B cell (primary cell): ENCODE results near the gene ANKRD11.

Source experiments
- EZH2 ChIP-seq: IDR thresholded peaks from 2 replicates; pipeline ENCODE4 v1.6.1; 2012; ENCODE audit warnings: borderline replicate concordance, low read depth, mild to moderate bottlenecking, moderate library complexity, low read length; ENCODE audit not compliant: insufficient read depth, poor library complexity, severe bottlenecking
- TF ChIP-seq, protein P1 (sequence below): fragments of 200-600 bp; IDR thresholded peaks from one replicate; pipeline ENCODE4 v1.8.0; 2022; ENCODE audit warnings: antibody characterized with exemption, mild to moderate bottlenecking

DNA sequence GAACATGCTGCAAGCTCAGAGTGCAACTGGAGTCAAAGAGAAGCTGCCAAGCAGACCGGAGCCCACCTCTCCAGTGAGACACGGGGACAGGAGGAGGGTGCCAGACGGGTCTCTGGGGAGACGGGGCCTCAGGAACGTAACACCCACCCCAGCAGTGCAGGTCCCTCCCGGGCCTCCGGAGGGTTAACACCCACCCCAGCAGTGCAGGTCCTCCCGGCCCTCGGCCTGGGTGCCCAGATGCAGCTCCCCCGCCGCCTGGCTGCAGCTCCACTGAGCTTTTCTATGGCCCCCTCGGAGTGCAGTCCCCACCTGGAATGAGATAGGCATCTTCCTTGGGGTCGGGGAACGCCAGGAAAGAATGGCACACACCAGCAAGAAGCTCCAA, 182.9 kb downstream of the ANKRD11 start:
- TF ChIP-seq, protein P1, sequence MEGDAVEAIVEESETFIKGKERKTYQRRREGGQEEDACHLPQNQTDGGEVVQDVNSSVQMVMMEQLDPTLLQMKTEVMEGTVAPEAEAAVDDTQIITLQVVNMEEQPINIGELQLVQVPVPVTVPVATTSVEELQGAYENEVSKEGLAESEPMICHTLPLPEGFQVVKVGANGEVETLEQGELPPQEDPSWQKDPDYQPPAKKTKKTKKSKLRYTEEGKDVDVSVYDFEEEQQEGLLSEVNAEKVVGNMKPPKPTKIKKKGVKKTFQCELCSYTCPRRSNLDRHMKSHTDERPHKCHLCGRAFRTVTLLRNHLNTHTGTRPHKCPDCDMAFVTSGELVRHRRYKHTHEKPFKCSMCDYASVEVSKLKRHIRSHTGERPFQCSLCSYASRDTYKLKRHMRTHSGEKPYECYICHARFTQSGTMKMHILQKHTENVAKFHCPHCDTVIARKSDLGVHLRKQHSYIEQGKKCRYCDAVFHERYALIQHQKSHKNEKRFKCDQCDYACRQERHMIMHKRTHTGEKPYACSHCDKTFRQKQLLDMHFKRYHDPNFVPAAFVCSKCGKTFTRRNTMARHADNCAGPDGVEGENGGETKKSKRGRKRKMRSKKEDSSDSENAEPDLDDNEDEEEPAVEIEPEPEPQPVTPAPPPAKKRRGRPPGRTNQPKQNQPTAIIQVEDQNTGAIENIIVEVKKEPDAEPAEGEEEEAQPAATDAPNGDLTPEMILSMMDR, result no peak
- TF ChIP-seq EZH2, result no peak
